GM12892 (cell line): ENCODE results near the gene SATB1.

Experiments
- POLR2A ChIP-seq: IDR thresholded peaks from 2 replicates; pipeline ENCODE4 v1.6.1; 2011; ENCODE audit warnings: low read depth, low read length, control low read depth
- POLR2AphosphoS5 ChIP-seq: IDR thresholded peaks from 2 replicates; pipeline ENCODE4 v1.6.1; 2011; ENCODE audit warnings: low read depth, low read length, control low read depth
- TAF1 ChIP-seq: IDR thresholded peaks from 2 replicates; pipeline ENCODE4 v1.6.1; 2011; ENCODE audit warnings: low read depth, mild to moderate bottlenecking, control low read depth, low read length, borderline replicate concordance

- TF ChIP-seq POLR2A (no peak), POLR2AphosphoS5 (no peak), TAF1 (no peak)
These were observed 31.2 kb downstream of the SATB1 start for GRCh38 chr3:18393906-18394305.
